KBM-7 (cell line): ENCODE data around the gene FAM98B.
A peak's percentile ranks its signal among the peaks of the same experiment; 100 is the strongest.
"Not testable (repeated sequence)": the region's sequence is repeated elsewhere in the genome, so short reads cannot be mapped to it uniquely, and the experiment has no call there.

Experiments
- DNase-seq: peaks from one replicate; pipeline ENCODE4 v3.0.0-alpha.2; 2015
- in situ Hi-C: fragments of 300-500 bp; cut with MboI; formaldehyde crosslinking; loops from 2 replicates; pipeline ENCODE4 v1.14.3; 2020; ENCODE audit warnings: low sequenced_read_pairs, low pct_unique_long_range_greater_than_20kb, mixed read lengths

Gene FAM98B

GRCh38 chr15:38453971-38454695, at the start of gene FAM98B:
FAM98B (plus strand) TSS chr15:38454127; CDS start chr15:38454162, 35 bp downstream.
- DNase-seq = peak; percentile 89
- in situ Hi-C loops = loop anchor here (25.0 kb wide), 1 partner anchor 233 kb away; no protein-coding TSS in a partner anchor

GRCh38 chr15:38406436-38406835, 47.5 kb upstream of the FAM98B start:
- DNase-seq = no peak
- in situ Hi-C loops = no loop called here

- in situ Hi-C loops = no loop called here
- DNase-seq = no peak
Measured at GRCh38 chr15:38408576-38408975, 45.4 kb upstream of the FAM98B start.

- DNase-seq = no peak
- in situ Hi-C loops = no loop called here
Measured at GRCh38 chr15:38411902-38412301, 42.0 kb upstream of the FAM98B start.

DNA sequence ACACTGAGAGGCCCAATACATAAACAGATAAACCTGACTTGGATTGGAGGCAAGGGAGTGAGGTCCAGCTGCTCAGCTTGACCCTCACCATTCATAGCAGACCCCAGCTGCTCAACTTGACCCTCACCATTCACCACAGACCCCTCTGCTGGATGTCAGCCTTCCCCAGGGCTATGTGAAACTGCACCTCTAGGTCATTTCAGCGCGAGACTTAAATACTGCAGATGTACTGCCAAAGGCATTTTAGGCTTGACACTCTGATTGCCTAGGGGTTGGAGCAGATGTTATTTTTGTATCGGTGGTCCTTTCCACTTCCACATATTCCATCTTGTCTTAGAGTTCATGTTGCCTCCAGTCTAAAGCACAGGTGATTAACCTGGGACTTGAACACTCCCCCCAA, 41.5 kb upstream of the FAM98B start:
- DNase-seq = no peak
- in situ Hi-C loops = no loop called here

DNA sequence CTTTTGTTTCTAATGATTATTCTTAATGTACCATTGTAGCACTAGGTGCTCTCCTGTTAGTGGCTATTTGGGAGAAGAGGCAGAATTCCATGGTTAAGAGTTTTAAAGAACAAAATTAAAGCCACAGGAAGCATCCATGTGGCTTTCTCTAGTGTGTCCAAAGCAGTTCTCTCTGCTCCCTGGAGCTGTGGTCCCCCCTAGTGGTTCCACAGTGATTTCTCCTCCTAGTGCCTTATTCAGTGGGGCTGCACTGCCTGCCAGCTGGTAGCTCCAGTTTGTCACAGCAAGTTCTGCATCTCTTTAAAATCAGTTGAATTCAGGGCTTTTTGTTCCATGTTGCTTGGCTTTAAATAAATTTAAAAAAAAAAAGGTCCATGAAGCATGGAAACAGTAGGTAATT, 39.6 kb upstream of the FAM98B start:
- in situ Hi-C loops = no loop called here
- peak; percentile 38 for DNase-seq

DNA sequence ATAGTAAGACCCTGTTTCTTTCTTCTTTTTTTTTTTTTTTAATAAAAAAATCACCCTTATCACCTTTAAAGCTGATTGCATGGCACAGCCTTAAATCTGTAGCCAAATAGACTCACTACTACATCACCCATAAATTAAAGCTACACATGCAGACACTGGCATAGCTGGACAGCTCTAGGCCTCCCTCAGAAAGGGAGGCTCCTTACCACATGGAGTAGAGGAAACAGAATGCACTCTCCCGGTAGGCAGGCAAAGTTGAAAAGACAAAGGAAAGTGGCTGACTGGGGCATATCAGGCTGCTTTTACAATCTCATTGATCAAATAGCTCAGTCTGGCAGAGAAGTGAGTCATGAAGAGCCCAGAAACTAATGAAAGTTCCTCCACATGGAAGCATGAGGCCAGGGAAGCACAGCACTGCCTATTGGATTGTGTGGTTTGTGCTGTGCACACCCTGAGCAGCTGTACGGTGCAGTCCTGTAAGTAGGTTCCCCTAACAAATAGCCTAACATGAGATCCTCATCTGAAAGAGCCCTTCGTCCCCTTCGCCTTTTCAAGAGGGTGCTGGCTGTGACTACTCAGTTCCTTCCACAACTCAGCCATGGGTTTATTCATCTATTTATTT, 32.7 kb upstream of the FAM98B start:
- DNase-seq = no peak
- in situ Hi-C loops = no loop called here

DNA sequence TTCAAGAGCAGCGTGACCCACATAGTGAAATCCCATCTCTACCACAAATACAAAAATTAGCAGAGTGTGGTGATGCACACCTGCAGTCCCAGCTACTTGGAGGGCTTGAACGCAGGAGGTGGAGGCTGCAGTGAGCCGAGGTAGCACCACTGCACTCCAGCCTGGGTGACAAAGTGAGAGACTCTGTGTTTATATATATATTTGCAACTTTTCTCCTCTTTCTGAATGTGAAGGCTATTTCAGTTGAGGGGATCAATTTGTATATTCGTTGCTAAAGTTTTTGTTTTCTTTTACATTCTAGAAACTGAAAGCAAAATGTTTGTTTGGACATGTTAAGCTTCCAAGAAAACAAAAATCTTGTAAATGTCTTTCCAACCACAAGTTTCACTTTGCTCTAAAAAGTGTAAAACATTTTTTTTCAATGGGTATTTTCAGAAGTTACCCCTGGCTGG, 29.8 kb upstream of the FAM98B start:
- DNase-seq = no peak
- in situ Hi-C loops = no loop called here

DNA sequence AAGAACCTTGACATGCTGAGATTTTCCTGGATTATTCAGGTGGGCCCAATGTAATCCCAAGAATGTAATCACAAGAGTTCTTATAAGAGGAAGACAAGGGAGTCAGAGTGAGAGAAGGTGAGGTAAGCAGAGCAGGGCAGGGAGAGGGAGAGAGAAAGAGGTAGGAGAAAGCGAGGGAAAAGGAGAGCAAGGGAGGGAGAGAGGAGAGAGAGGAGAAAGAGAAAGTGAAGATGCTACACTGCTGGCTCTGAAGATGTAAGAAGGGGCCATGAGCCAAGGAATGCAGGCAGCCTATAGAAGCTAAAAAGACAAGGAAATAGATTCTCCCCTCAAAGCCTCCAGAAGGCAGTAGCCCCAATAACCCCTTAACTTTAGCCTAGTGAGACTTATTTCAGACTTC, 28.7 kb upstream of the FAM98B start:
- DNase-seq = no peak
- in situ Hi-C loops = no loop called here

- in situ Hi-C loops = no loop called here
- DNase-seq = no peak
Measured at GRCh38 chr15:38427380-38427779, 26.5 kb upstream of the FAM98B start.

DNA sequence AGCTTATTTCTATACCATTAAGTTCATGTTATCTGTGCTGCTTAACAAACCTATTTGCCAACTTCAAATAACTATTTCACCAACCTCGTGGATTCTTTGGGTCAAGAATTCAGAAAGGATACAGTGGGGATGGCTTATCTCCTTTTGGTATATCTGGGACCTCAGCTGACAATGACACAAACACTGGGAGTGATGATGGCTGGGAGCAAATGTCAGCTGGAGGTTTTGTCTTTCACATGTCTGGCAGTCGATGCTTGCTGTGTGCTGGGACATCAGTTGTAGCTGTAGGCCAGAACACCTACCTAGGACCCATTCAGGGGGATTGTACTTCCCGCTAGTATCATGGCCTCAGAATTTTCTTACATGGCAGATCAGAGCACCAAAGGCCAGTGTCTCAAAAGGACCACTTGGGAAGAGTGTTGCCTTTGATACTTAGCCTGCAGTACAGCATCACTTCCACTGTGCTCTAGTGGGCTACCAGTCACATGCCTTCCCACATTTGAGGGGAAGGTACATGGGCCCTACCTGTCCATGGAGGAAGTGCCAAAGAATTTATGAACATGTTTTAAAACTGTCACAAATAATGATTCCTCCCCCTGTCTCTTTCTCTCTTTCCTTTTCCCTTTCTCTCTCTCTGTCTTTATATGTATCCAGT, 23.7 kb upstream of the FAM98B start:
- in situ Hi-C loops = no loop called here
- DNase-seq = no peak

GRCh38 chr15:38436993-38437392, 16.9 kb upstream of the FAM98B start:
- no peak for DNase-seq
- in situ Hi-C loops = no loop called here

GRCh38 chr15:38437603-38438002, 16.3 kb upstream of the FAM98B start:
- in situ Hi-C loops, DNase-seq: not testable (repeated sequence)

DNA sequence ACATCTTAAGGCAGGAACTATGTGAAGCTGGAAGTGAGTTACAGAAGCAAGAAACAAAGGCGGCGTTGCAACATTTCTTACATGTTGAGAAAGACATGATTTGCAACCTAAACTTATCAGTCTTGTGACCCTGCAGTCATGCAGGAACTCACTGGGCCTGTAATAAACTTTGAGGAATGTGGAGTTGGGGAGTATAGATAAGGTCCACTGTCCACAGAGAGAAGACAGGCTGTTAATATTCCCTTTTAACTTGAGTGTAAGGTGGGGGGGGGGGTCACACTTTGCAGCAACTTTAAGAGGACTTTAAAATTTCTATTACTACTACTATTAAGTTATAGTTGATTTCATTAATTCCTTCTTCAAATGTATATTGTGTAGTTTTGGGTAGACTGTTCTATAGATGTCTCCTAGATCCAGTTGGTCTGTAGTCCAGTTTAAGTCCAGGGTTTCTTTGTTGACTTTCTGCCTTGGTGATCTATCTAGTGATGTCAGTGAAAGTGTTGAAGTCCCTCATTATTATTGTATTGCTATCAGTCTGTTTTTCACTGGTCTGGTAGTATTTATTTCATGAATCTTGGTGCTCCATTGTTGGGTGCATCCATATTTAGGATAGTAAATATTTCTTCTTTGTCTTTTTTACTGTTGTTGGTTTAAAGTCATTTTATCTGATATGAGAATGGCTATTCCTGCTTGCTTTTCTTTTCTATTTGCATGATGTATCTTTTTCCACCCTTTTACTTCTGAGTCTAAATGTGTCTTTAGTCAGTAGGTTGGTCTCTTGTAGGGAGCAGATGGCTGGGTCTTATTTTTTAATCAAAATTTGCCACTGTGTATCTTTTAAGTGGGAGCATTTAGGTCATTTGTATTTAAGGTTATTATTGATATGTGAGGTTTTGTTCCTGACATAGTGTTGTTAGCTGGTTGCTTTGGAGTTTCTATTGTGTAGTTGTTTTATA, 15.6 kb upstream of the FAM98B start:
- in situ Hi-C loops = no loop called here
- no peak for DNase-seq

GRCh38 chr15:38440353-38441129, 13.4 kb upstream of the FAM98B start:
- DNase-seq = peak; percentile 71
- in situ Hi-C loops = no loop called here

GRCh38 chr15:38441130-38441519, 12.8 kb upstream of the FAM98B start:
- in situ Hi-C loops = no loop called here
- DNase-seq = no peak

- in situ Hi-C loops = loop anchor here (25.0 kb wide), 1 partner anchor 233 kb away; no protein-coding TSS in a partner anchor
- DNase-seq = no peak
Measured at GRCh38 chr15:38454696-38455090, 766 bp downstream of the FAM98B start.

DNA sequence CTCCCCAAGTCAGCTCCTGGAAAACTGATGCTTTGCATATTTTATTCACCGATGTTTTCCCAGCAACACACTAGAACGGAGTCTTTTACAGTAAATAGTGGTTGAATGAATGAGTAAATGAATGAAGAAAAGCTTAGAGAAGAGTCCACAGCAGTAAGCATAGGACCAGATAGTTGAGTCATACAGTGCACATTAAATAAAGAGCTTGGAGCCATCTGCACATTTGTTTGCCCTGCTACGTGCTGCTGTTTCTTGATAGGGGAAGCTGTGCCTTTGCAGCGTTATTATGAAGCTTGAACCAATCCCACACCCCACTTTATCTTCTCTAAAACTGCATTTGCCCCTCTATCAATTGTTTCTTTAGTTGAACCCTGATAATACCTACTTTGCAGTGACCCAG, 1.2 kb downstream of the FAM98B start:
- DNase-seq = peak; percentile 20
- in situ Hi-C loops = loop anchor here (25.0 kb wide), 1 partner anchor 232 kb away; no protein-coding TSS in a partner anchor
